GM12891 (cell line): Measurements from ENCODE around the gene LTBP3.

ENCODE experiments used
- POLR2A ChIP-seq: IDR thresholded peaks from 2 replicates; pipeline ENCODE4 v1.6.1; 2011; ENCODE audit warnings: low read depth, low read length, control low read depth
- POLR2AphosphoS5 ChIP-seq: IDR thresholded peaks from 2 replicates; pipeline ENCODE4 v1.6.1; 2011; ENCODE audit warnings: low read depth, low read length, control low read depth

DNA sequence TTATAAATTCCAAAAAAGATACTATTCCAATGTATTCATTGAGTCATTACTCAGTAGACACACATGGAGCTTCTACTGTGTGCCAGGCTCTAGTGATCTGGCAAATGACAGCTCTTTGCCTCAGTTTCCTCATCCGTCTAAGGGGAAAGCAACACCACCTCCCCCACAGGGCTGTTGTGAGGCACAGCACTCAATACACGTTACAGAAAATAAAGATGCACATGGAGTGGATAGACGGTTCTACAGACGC, 65.8 kb downstream of the LTBP3 start:
- TF ChIP-seq POLR2AphosphoS5 (no peak), POLR2A (no peak)
